Iris pigment epithelial cell (primary cell): ENCODE results near the gene RPL32.
"Not testable (repeated sequence)": the region's sequence is repeated elsewhere in the genome, so short reads cannot be mapped to it uniquely, and the experiment has no call there.

Experiments used
- DNase-seq: peaks from one replicate; pipeline ENCODE4 v3.0.0-alpha.2; 2011; ENCODE audit warnings: low read depth

RPL32 gene

DNA sequence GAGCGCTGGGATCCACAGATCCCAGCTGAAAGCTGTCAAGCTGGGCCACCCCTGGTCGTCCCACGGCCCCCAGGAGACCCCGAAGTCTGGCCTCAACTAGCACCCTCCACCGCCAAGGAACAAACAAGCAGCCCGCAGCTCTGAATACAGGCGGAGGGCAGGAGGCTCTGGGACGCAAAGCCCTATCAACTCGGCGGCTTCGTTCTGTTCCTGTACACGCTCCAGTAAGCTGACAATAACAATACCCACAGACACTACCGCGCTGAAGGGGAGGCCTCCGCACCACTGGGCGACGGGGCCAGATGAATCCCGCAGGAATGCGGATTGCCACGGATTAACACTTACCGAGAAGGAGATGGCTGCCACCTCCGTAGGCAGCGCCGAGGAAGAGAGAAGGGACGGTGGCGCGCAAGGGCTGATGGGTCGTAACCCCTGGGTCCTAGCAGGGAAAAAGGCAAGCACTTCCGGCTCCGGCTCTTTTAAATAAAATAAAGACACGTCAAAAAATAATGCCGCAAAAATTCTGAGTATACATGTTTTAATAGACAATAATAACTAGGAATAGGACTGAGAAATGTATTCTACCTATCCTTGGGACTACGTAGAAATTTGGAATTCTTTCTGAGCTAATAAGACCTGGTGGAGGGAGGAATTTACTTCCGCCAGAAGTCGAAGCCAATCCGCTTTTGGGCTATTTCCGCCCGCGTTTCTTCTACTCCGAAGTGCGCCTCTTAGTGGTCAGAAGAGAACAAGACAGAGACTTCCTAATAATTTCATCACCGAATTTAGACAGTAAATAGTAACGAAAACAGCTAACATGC, at the start of gene RPL32:
TSS of gene RPL32 (minus strand) at position 417 of the 821 bp plus-strand sequence. CDS start 1,328 bp downstream, outside the sequence.
- DNase-seq = peak; percentile 97

GRCh38 chr3:12890610-12891390, 49.4 kb upstream of the RPL32 start:
- DNase-seq = no peak

- no peak for DNase-seq
These were observed 45.4 kb upstream of the RPL32 start for GRCh38 chr3:12886736-12887135.

DNA sequence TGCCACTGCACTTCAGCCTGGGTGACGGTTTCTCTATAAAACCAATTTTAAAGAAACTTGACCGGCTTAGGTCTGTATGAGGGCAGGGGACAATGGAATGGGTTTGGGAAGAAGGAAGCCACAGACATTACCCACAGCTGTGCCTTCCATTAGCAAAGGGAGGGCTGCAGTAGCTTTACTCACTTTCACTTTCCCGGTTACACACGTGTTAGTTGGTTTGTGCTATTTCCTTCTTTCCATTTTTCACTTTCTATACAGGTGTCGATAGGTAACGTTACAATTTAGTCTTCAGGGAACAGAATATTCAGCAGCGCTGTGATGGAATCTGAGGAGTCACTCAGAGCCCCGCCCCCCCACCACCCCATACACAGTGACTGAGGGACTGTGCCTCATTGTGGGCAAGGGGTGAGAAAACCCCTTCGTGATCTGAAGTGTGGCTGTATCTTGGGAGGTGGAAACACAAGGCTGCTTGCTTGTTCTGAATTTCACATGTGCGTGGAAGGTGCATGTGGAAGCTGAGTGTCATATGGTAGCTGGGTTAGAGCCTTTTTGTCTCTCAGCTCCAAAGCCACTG, 44.8 kb upstream of the RPL32 start:
- DNase-seq = no peak

- DNase-seq = no peak
These were observed 44.2 kb upstream of the RPL32 start for GRCh38 chr3:12885583-12885930.

DNA sequence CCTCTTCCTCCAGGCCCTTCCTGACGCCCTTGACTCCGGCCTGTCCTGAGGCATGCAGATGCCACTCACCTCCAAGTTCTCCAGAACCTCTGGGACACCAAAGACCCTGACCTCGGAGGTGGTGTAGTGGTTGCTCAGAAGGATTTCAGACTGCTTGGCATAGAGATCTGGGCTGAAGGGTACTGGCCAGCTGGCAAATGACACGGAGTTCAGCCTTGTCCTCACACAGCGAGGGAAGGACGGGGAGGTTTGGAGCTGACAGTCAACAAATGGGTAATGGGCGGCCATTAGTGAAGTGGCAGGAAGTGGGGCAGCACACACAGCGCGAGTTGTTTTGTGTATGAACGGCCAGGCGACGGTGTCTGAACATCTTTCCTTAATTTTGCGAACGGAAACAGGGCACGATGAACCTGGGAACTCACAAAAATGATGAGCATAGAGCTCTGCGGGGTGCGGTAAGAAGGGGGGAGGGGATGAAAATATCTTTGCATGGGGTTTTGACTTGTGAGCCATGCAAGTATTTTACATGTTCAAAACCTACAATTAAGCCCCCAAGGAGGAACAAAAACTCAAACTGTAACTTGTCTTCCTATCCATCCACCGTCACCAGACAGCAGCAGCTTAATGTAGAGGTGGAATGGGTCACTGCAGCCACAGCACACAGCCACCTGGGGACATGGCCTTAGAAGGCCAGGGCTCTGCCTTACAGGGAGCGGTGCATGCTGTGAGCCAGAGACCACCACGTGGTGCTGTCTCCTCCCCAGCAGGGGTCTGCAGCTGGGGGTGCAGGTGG, 43.6 kb upstream of the RPL32 start:
- no peak for DNase-seq

DNA sequence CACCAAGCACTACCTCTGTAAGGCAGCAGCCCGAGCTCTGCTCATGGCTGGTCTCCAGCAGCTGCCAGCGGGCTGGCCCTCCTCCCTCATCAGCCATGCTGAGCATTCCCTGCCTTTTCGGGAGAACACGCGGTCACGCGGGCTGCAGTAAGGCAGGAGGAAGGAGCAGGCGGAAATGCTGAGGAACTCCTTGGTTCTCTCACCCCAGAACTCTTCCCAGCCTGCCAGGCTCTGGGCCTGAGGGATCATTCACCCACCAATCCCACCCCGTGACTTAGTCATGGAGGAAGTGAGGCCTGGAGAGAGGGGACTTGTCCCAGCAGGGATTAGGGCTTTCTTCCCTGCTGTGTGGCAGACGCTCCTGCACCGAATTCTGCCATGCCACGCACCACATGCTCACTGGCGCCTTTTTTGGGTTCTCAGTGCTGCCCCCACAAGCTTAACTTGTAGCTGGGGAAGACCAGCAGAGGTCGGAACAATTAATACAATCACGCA, 42.9 kb upstream of the RPL32 start:
- no peak for DNase-seq

- no peak for DNase-seq
These were observed 41.3 kb upstream of the RPL32 start for GRCh38 chr3:12882336-12883310.

- not testable (repeated sequence) for DNase-seq
These were observed 40.5 kb upstream of the RPL32 start for GRCh38 chr3:12881858-12882257.

GRCh38 chr3:12879191-12879815, 37.9 kb upstream of the RPL32 start:
- DNase-seq = no peak

DNA sequence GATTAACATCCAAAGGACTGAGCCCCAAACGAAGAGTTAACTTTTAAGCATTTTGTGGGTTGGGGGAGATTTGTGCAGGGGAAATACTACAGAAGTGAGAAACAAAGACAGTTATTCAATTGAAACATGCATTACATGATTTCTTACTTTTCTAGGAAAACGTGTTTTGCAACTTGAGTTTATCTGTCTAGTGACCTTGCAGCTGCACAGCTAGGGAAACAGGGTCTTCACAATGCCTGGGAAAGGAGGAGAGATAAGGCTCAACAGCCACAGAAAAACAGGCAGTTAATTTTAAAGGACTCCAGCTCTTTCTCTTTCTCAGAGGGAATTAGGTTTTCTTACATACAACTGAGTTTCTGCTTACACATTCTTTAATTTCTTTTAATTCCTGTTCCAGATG, 37.4 kb upstream of the RPL32 start:
- not testable (repeated sequence) for DNase-seq

- DNase-seq = no peak
These were observed 36.8 kb upstream of the RPL32 start for GRCh38 chr3:12878141-12878574.

DNA sequence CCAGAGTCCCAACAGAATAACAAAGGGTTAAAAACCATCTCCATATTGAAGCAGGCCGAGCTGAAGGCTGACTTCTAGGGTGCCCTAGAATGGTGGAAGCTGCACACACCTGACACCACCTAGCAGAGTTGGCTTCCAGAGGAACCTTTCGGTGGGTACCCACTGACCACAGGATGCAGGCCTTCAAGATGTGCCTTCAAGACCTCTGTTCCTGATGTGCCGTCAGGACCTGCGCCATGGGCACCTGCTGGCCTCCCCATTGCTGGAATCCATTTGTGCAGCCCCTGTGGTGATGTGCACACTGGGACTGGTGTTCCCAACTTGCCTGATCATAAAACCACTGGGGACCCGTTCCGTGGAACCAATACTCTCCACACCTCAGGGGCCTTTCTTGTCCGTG, 35.7 kb upstream of the RPL32 start:
- DNase-seq = no peak

GRCh38 chr3:12875857-12876836, 34.8 kb upstream of the RPL32 start:
- peak; percentile 22 for DNase-seq

- DNase-seq = no peak
These were observed 30.1 kb upstream of the RPL32 start for GRCh38 chr3:12871404-12871983.

DNA sequence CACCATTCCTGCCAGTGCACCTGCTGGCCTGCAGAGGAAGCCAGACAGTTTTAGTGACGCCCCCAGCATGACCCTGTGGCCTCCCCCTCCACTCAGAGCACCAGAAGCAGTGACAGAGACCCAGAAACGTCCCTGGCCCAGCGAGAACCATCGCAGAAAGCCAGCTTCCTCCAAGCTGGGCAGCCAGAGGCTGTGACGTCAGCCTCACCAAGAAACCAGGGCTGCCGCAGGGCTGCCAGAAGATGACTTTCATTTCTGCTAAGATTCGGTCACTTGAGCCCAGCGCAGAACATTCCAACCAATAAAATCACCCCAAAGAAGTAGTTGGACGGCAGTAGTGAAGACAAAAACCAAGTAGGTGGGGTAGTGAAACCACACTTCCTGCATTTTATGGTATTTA, 29.6 kb upstream of the RPL32 start:
- no peak for DNase-seq

GRCh38 chr3:12869035-12869621, 27.8 kb upstream of the RPL32 start:
- no peak for DNase-seq
